Prostate gland (tissue), 2 donors: ENCODE measurements around the gene APBA1. TPM values are rescaled to one million over a fixed set of nuclear protein-coding genes. Genes with fewer than 3 reads are reported as not detected.

Source experiments
- DNase-seq: peaks from one replicate; pipeline ENCODE4 v3.0.0-alpha.2; 2019; ENCODE audit warnings: low spot score
- H3K27ac ChIP-seq, 2 donors: fragments of 200-600 bp; sonication (generic); 2 replicates each; pipeline ENCODE4 v1.5.1; 2017 to 2019
- H3K27me3 ChIP-seq: fragments of 200-600 bp; sonication (generic); replicated peaks from 2 replicates; pipeline ENCODE4 v1.5.1; 2019; ENCODE audit not compliant: insufficient read depth
- H3K36me3 ChIP-seq, 2 donors: fragments of 200-600 bp; sonication (generic); 1 replicate in 1 of 2; 2 replicates in 1 of 2; pipeline versions ENCODE4 v1.5.1 to v1.8.1; 2017 to 2019
- H3K4me1 ChIP-seq: fragments of 200-600 bp; sonication (generic); replicated peaks from 2 replicates; pipeline ENCODE4 v1.5.1; 2019
- H3K4me3 ChIP-seq, 2 donors: fragments of 200-600 bp; sonication (generic); 2 replicates each; pipeline ENCODE4 v1.5.1; 2017 to 2019
- H3K9me3 ChIP-seq: fragments of 200-600 bp; sonication (generic); 2 replicates; pipeline ENCODE4 v1.5.1; 2017
- POLR2A ChIP-seq: fragments of 450-650 bp; IDR thresholded peaks from one replicate; pipeline ENCODE4 v1.6.1; 2016; ENCODE audit warnings: antibody characterized with exemption, mild to moderate bottlenecking
- POLR2AphosphoS5 ChIP-seq: sonication (generic); formaldehyde crosslinking; IDR thresholded peaks from one replicate; pipeline ENCODE4 v1.6.1; 2017; ENCODE audit warnings: antibody characterized with exemption
- WGBS: methylation state at CpG from one replicate; pipeline ENCODE4 v1.1.5; 2018; 5-methylcytosine and 5-hydroxymethylcytosine counted together
- intact Hi-C: fragments of 100-400 bp; cut with DNase I; formaldehyde crosslinking; loops from one replicate; pipeline ENCODE4 v1.14.2; 2022
- total RNA-seq, 2 donors: library from RNA; depleted of rRNA; stranded (reverse); fragments of >200 nt; gene quantifications; one replicate each; pipeline ENCODE4 v1.1.0, GENCODE V29; 2016
- TF ChIP-seq, protein P1 (sequence below), 4 experiments: fragments of 200-600 bp in 2 of 4; fragments of 450-650 bp in 2 of 4; sonication (generic) in 2 of 4; IDR thresholded peaks; 1 replicate in 3 of 4; 2 replicates in 1 of 4; pipeline ENCODE4 v1.5.1; 2016 to 2019; ENCODE audit warnings: antibody characterized with exemption in 4 of 4, mild to moderate bottlenecking in 2 of 4, moderate library complexity in 2 of 4

Gene APBA1
- total RNA-seq, 2 donors from 2014 or later: 2.2 to 7.5 TPM

GRCh38 chr9:69430206-69430605 is 242.0 kb downstream of the APBA1 start:
- Histone ChIP-seq H3K27ac (no peak overlapping the region), H3K9me3 (no peaks in the 10 kb centered on the region), H3K4me3 (no peak overlapping the region), H3K27me3 (no peaks in the 10 kb centered on the region), H3K36me3 (no peaks in the 10 kb centered on the region), H3K4me1 (no peaks in the 10 kb centered on the region)
- TF ChIP-seq POLR2A (no peak), POLR2AphosphoS5 (no peak)
- TF ChIP-seq, protein P1, sequence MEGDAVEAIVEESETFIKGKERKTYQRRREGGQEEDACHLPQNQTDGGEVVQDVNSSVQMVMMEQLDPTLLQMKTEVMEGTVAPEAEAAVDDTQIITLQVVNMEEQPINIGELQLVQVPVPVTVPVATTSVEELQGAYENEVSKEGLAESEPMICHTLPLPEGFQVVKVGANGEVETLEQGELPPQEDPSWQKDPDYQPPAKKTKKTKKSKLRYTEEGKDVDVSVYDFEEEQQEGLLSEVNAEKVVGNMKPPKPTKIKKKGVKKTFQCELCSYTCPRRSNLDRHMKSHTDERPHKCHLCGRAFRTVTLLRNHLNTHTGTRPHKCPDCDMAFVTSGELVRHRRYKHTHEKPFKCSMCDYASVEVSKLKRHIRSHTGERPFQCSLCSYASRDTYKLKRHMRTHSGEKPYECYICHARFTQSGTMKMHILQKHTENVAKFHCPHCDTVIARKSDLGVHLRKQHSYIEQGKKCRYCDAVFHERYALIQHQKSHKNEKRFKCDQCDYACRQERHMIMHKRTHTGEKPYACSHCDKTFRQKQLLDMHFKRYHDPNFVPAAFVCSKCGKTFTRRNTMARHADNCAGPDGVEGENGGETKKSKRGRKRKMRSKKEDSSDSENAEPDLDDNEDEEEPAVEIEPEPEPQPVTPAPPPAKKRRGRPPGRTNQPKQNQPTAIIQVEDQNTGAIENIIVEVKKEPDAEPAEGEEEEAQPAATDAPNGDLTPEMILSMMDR (IDR thresholded peaks at IDR 0.05): no peak
- 93% methylated on average over 4 of the region's 4 CpGs for WGBS
- intact Hi-C loops: no loop called here
- DNase-seq: no peak

DNA sequence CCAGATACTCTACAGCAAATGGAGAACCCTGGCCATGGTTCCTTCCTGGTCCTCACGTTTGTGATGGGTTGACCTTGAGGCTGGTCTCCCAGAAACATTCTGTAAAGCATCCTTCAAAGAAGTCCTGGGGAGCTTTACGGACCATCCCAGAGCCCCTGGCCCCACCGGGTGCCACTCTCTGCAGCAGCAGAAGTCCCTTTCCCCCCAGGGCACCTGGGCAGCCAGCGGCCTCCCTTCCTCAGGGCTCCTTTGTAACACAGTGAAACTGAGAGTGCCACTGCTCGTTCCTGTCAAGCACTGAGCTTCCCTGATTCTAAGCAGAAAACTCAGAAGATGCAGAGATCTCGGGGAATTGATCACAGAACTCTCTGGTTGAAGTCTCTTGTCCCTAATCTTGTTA is 242.9 kb downstream of the APBA1 start:
- WGBS: 82% methylated on average over 6 of the region's 6 CpGs
- Histone ChIP-seq H3K27ac (no peak overlapping the region), H3K27me3 (no peaks in the 10 kb centered on the region), H3K9me3 (no peaks in the 10 kb centered on the region), H3K4me3 (no peak overlapping the region), H3K36me3 (no peaks in the 10 kb centered on the region), H3K4me1 (no peaks in the 10 kb centered on the region)
- TF ChIP-seq POLR2A (no peak), POLR2AphosphoS5 (no peak)
- TF ChIP-seq, protein P1 (IDR thresholded peaks at IDR 0.05): no peak
- DNase-seq: no peak
- intact Hi-C loops: loop anchor here (10.0 kb wide), 3 partner anchors 246 to 496 kb away; partner anchors contain the start of gene APBA1

GRCh38 chr9:69428017-69428785 is 244.0 kb downstream of the APBA1 start:
- Histone ChIP-seq H3K9me3 (no peaks in the 10 kb centered on the region), H3K4me3 (no peak overlapping the region), H3K27ac (no peak overlapping the region), H3K27me3 (no peaks in the 10 kb centered on the region), H3K4me1 (no peaks in the 10 kb centered on the region), H3K36me3 (no peaks in the 10 kb centered on the region)
- TF ChIP-seq POLR2A (no peak), POLR2AphosphoS5 (no peak)
- TF ChIP-seq, protein P1 (IDR thresholded peaks at IDR 0.05): no peak
- WGBS: 93% methylated on average over 15 of the region's 15 CpGs
- no peak for DNase-seq
- intact Hi-C loops: loop anchor here (10.0 kb wide), 3 partner anchors 247 to 497 kb away; partner anchors contain the start of gene APBA1

DNA sequence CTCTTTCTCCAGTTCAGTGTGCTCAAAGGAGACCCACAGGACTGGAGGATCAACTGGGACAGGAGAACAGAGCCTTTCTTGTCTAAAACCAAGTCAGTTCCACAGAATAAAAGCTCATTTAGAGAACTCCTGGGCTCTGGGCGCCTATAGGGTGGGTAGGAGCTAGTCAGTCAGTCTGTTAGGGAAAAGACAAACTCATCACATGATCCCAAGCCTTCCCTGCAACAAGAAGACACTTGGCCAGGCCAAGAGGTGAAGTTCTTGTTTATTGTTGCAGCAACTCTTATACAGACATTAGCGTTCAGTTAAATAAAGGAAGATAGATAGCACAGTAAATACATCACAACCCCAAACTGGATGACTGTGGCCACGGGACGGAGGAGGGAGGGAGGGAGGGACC is 244.9 kb downstream of the APBA1 start:
- Histone ChIP-seq H3K27me3 (no peaks in the 10 kb centered on the region), H3K9me3 (no peaks in the 10 kb centered on the region), H3K36me3 (no peaks in the 10 kb centered on the region), H3K4me1 (no peaks in the 10 kb centered on the region), H3K27ac (no peak overlapping the region), H3K4me3 (no peak overlapping the region)
- 79% methylated on average over 4 of the region's 4 CpGs for WGBS
- intact Hi-C loops: loop anchor here (10.0 kb wide), 3 partner anchors 248 to 498 kb away; partner anchors contain the start of gene APBA1
- DNase-seq: no peak
- TF ChIP-seq, protein P1 (IDR thresholded peaks at IDR 0.05): no peak
- TF ChIP-seq POLR2AphosphoS5 (no peak), POLR2A (no peak)
